ENCODE results near the gene CRABP2.

- TF ChIP-seq REST (IDR thresholded peaks at IDR 0.05; ENCODE audit: insufficient read depth in 1 of 2, low read depth in 2 of 2, low read length in 1 of 2) (no peak), CTCF (IDR thresholded peaks at IDR 0.05) (no peak), POLR2AphosphoS5 (IDR thresholded peaks at IDR 0.05; ENCODE audit: low read depth, low read length) (no peak)
Measured at GRCh38 chr1:156741481-156741983, 36.1 kb upstream of the CRABP2 start.

All from Panc1 (cell line).